ENCODE measurements around the gene LYVE1.
"Not testable (repeated sequence)": the region's sequence is repeated elsewhere in the genome, so short reads cannot be mapped to it uniquely, and the experiment has no call there.

LYVE1 gene

GRCh38 chr11:10568486-10568941, at the start of gene LYVE1:
Gene LYVE1, minus strand, starts transcription at chr11:10568665. Its CDS starts 133 bp downstream, at chr11:10568532.
- no peak for DNase-seq

GRCh38 chr11:10617551-10617950, 49.1 kb upstream of the LYVE1 start:
- no peak for DNase-seq

- DNase-seq = no peak
These were observed 43.8 kb upstream of the LYVE1 start for GRCh38 chr11:10611979-10612862.

GRCh38 chr11:10609636-10610035, 41.2 kb upstream of the LYVE1 start:
- no peak for DNase-seq

- DNase-seq = no peak
These were observed 40.1 kb upstream of the LYVE1 start for GRCh38 chr11:10608584-10608983.

GRCh38 chr11:10607462-10608132, 39.1 kb upstream of the LYVE1 start:
- no peak for DNase-seq

GRCh38 chr11:10606536-10607208, 38.2 kb upstream of the LYVE1 start:
- DNase-seq = no peak

- DNase-seq = peak in 3 of 14 donors; percentile 19 to 40 (median 24)
These were observed 37.5 kb upstream of the LYVE1 start for GRCh38 chr11:10605941-10606381.

GRCh38 chr11:10604798-10605197, 36.3 kb upstream of the LYVE1 start:
- DNase-seq = no peak

GRCh38 chr11:10604340-10604748, 35.9 kb upstream of the LYVE1 start:
- DNase-seq = no peak

GRCh38 chr11:10603721-10604297, 35.3 kb upstream of the LYVE1 start:
- no peak for DNase-seq

- no peak for DNase-seq
These were observed 34.5 kb upstream of the LYVE1 start for GRCh38 chr11:10602945-10603344.

GRCh38 chr11:10602366-10602765, 33.9 kb upstream of the LYVE1 start:
- DNase-seq = no peak

- DNase-seq = no peak
These were observed 33.4 kb upstream of the LYVE1 start for GRCh38 chr11:10601837-10602236.

GRCh38 chr11:10600570-10601248, 32.2 kb upstream of the LYVE1 start:
- no peak for DNase-seq

- no peak for DNase-seq
These were observed 31.1 kb upstream of the LYVE1 start for GRCh38 chr11:10599388-10600175.

GRCh38 chr11:10598816-10599215, 30.4 kb upstream of the LYVE1 start:
- DNase-seq = no peak

GRCh38 chr11:10597877-10598351, 29.4 kb upstream of the LYVE1 start:
- no peak for DNase-seq

GRCh38 chr11:10595840-10596239, 27.4 kb upstream of the LYVE1 start:
- DNase-seq = not testable (repeated sequence)

- no peak for DNase-seq
These were observed 25.9 kb upstream of the LYVE1 start for GRCh38 chr11:10594407-10594806.

GRCh38 chr11:10592331-10592730, 23.9 kb upstream of the LYVE1 start:
- no peak for DNase-seq
